Heart left ventricle (tissue), 16 donors: Measurements from ENCODE around the gene IGFBP3. TPM values are rescaled to one million over a fixed set of nuclear protein-coding genes. Genes with fewer than 3 reads are reported as not detected.

Source experiments
- ATAC-seq, 4 donors: fragments of 200-7000 bp; cut with Tn5 transposase; one replicate each; pipeline ENCODE4 v1.9.1; 2020 to 2022; ENCODE audit warnings: moderate library complexity in 4 of 4, mild to moderate bottlenecking in 3 of 4, moderate number of reproducible peaks in 1 of 4
- DNase-seq, 5 donors: peaks; one replicate each; pipeline ENCODE4 v3.0.0-alpha.2; 2020
- H3K27ac ChIP-seq, 12 donors: fragments of 200-600 bp; sonication (generic) in 4 of 12; one replicate each; pipeline versions ENCODE4 v1.5.0 to v1.8.0; 2016 to 2022; ENCODE audit warnings: mild to moderate bottlenecking in 2 of 12
- H3K27me3 ChIP-seq, 9 donors: fragments of 200-600 bp; sonication (generic) in 2 of 9; one replicate each; pipeline versions ENCODE4 v1.5.1 to v1.8.0; 2016 to 2022; ENCODE audit warnings: mild to moderate bottlenecking in 3 of 9
- H3K36me3 ChIP-seq, 9 donors: fragments of 200-600 bp; sonication (generic) in 2 of 9; one replicate each; pipeline versions ENCODE4 v1.5.0 to v1.8.0; 2018 to 2022; ENCODE audit warnings: mild to moderate bottlenecking in 2 of 9
- H3K4me1 ChIP-seq, 12 donors: fragments of 200-600 bp; sonication (generic) in 4 of 12; one replicate each; pipeline versions ENCODE4 v1.5.0 to v1.8.0; 2016 to 2022; ENCODE audit warnings: mild to moderate bottlenecking in 3 of 12
- H3K4me3 ChIP-seq, 12 donors: fragments of 200-600 bp; sonication (generic) in 4 of 12; one replicate each; pipeline versions ENCODE4 v1.5.0 to v1.8.0; 2017 to 2022; ENCODE audit warnings: mild to moderate bottlenecking in 9 of 12, moderate library complexity in 4 of 12
- H3K9me3 ChIP-seq, 12 donors: fragments of 200-600 bp; sonication (generic) in 4 of 12; one replicate each; pipeline versions ENCODE4 v1.5.0 to v1.8.0; 2016 to 2022; ENCODE audit warnings: mild to moderate bottlenecking in 1 of 12
- CTCF ChIP-seq, 12 donors: fragments of 200-600 bp; sonication (generic) in 4 of 12; IDR thresholded peaks; one replicate each; pipeline versions ENCODE4 v1.5.0 to v1.8.0; 2018 to 2022; ENCODE audit warnings: antibody characterized with exemption in 12 of 12, mild to moderate bottlenecking in 5 of 12
- POLR2A ChIP-seq, 2 donors: fragments of 450-650 bp; IDR thresholded peaks; one replicate each; pipeline ENCODE4 v1.6.1; 2017; ENCODE audit warnings: antibody characterized with exemption in 2 of 2, mild to moderate bottlenecking in 2 of 2, moderate library complexity in 2 of 2
- WGBS, 4 donors: extraction: QIAGEN DNeasy Blood & Tissue Kit in 2 of 4; methylation state at CpG; one replicate each; pipeline versions ENCODE4 v1.1.5 to v1.1.7; 2013 to 2018; 5-methylcytosine and 5-hydroxymethylcytosine counted together
- intact Hi-C, 10 donors: fragments of 100-400 bp; cut with DNase I; formaldehyde crosslinking; loops; one replicate each; pipeline versions ENCODE4 v1.11.1 to v1.14.2; 2022
- polyA plus RNA-seq, 2 donors: library from polyadenylated mRNA; stranded (reverse); fragments of 200-250 nt; gene quantifications; one replicate each; pipeline ENCODE4 v1.2.3, GENCODE V29; 2013
- total RNA-seq, 9 donors: library from RNA; depleted of rRNA in 2 of 9; stranded (reverse); fragments of >200 nt in 2 of 9; fragmentation: NEBNext Ultra II Directional in 3 of 9; extraction: Animal tissue kit (Norgen Biotek cat#: 25700) in 3 of 9; gene quantifications; one replicate each; pipeline versions ENCODE4 v1.1.0 to v1.2.4, GENCODE V29; 2016 to 2023
- donor health status: ischemic (EF 13 %, LVEDD 7.1; RV severe dilation, severe dysfunction).
- donor health status: healthy with polysubstance abuse.
- donor health status: DM: no; HTN: yes; CAD: no.
- donor health status: DM: no; HTN: no; CAD: no.
- donor health status: ischemic (EF 25% LVEDD 6.9; RV normal size, moderate dysfunction).
- donor health status: ischemic (EF 25% LVEDD 5.7; RV mildly dilated, moderate dysfunction).
- donor health status: healthy.
- donor health status: DM: yes; HTN: yes; CAD: no.
- donor health status: ischemic (EF 35%, LVEDD 5.7; RV mildly dilated, moderate dysfunction).
- donor health status: nonischemic (EF 11% LVEDD 7.7; RV severe dilation, severe dysfunction).
- donor health status: DM: yes; HTN: yes; CAD: no.
- donor health status: PGD.
- donor health status: ischemic (EF 29% LVEDD 5.4; RV normal size, mild dysfunction).
- donor health status: nonischemic (EF 23%, LVEDD 6.1; RV moderate dilation, normal function).

Gene IGFBP3
- total and polyA plus RNA-seq, 11 donors = 18.1 to 165 (median 66.3) TPM

DNA sequence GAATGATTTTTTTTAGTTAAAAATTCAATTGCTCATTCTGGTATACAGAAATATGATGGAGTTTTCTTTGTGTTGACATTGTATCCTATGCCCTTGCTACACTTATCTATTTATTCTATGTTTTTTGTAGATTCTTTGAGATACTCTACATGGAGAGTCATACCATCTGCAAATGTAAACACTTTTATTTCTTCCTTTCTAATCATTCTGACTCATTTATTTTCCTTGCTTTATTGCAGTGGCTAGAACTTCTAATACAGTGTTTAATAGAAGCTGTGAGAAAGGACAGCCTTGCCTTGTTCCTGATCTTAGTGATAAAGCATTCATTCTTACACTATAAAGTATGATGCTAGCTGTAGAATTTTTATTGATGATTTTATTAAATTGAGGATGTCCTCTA, 9.9 kb upstream of the IGFBP3 start:
- Histone ChIP-seq H3K4me1 (no peaks in the 10 kb centered on the region), H3K27me3 (no peaks in the 10 kb centered on the region), H3K4me3 (no peak overlapping the region), H3K9me3 (peaks cover 0 to 22% (median 0%) of the 10 kb centered on the region in 12 donors), H3K36me3 (no peaks in the 10 kb centered on the region), H3K27ac (no peak overlapping the region)
- no peak for TF ChIP-seq POLR2A (IDR thresholded peaks at IDR 0.05)
- DNase-seq (no peak), ATAC-seq (no peak)
- intact Hi-C loops = loop anchor here in 1 of 10 donors (10.0 kb wide), 1 partner anchor 204 kb away; no protein-coding TSS in a partner anchor

- Histone ChIP-seq H3K4me1 (peaks cover 0 to 4% (median under 1%) of the 10 kb centered on the region in 12 donors), H3K27me3 (peaks cover 0 to 8% (median 0%) of the 10 kb centered on the region in 9 donors), H3K9me3 (peaks cover 0 to 22% (median 0%) of the 10 kb centered on the region in 12 donors), H3K27ac (no peak overlapping the region), H3K36me3 (no peaks in the 10 kb centered on the region), H3K4me3 (no peak overlapping the region)
- ATAC-seq (no peak), DNase-seq (no peak)
- intact Hi-C loops = loop anchor here in 4 of 10 donors (5.0 to 10.0 kb wide), 8 partner anchors 50 to 1327 kb away; no protein-coding TSS in a partner anchor
- TF ChIP-seq POLR2A (IDR thresholded peaks at IDR 0.05) (no peak), CTCF (IDR thresholded peaks at IDR 0.05) (no peak)
- WGBS, 4 donors = 79 to 86% (median 84%) methylated on average over 3 of the region's 3 CpGs
These were observed 6.6 kb upstream of the IGFBP3 start for GRCh38 chr7:45927721-45928120.

DNA sequence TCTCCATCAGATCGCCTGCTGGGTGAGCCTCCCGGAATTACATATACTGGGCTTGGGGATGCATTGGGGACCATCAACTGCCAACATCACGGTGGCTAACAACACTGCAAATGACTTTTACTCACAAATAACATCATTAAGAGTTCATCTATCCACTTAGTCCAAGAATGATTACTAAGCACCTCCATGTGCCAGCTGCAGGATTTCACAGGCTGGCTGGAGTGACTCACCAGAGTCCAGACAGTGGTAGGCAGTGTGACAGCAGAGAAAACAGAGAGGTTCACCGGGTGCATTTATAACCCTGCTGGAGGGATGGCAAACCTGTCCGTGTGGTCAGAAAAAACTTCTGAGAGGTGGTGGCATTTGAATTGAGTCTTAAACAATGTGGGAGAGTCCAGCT, 3.2 kb upstream of the IGFBP3 start:
- no peaks in the 10 kb centered on the region for H3K9me3 ChIP-seq
- peak in 1 of 4 donors; percentile 30 for ATAC-seq
- intact Hi-C loops = loop anchor here in 8 of 10 donors (2.0 to 10.0 kb wide), 16 partner anchors 131 to 1331 kb away; no protein-coding TSS in a partner anchor

GRCh38 chr7:45923818-45924217, 2.7 kb upstream of the IGFBP3 start:
- no peaks in the 10 kb centered on the region for H3K36me3 ChIP-seq
- no peaks in the 10 kb centered on the region for H3K9me3 ChIP-seq
- no peak for TF ChIP-seq POLR2A (IDR thresholded peaks at IDR 0.05)
- TF ChIP-seq CTCF (IDR thresholded peaks at IDR 0.05) = no peak
- H3K27me3 ChIP-seq = peaks cover 0 to 44% (median 0%) of the 10 kb centered on the region in 9 donors
- no peak for ATAC-seq
- peaks cover 0 to 36% (median 22%) of the 10 kb centered on the region in 12 donors for H3K4me1 ChIP-seq
- intact Hi-C loops = loop anchor here (1.0 to 10.0 kb wide), 23 partner anchors 131 to 1331 kb away; no protein-coding TSS in a partner anchor
- DNase-seq = no peak
- H3K4me3 ChIP-seq = no peak overlapping the region
- no peak overlapping the region for H3K27ac ChIP-seq
- 77 to 80% (median 79%) methylated on average over 6 of the region's 6 CpGs for WGBS, 4 donors

More for the DNA sequence above, 3.2 kb upstream of the IGFBP3 start:
- H3K4me1 ChIP-seq = peaks cover 0 to 36% (median 20%) of the 10 kb centered on the region in 12 donors
- peaks cover 0 to 39% (median 0%) of the 10 kb centered on the region in 9 donors for H3K27me3 ChIP-seq
- 79 to 87% (median 85%) methylated on average over 5 of the region's 5 CpGs for WGBS, 4 donors
- no peaks in the 10 kb centered on the region for H3K36me3 ChIP-seq
- H3K4me3 ChIP-seq = no peak overlapping the region
- H3K27ac ChIP-seq = no peak overlapping the region
- DNase-seq = peak in 1 of 5 donors; percentile 40
- TF ChIP-seq POLR2A (IDR thresholded peaks at IDR 0.05) = no peak
- no peak for TF ChIP-seq CTCF (IDR thresholded peaks at IDR 0.05)
